ENCODE results near the gene FLNA. TPM values are rescaled to one million over a fixed set of nuclear protein-coding genes. Genes with fewer than 3 reads are reported as not detected.
"Not testable (repeated sequence)": the region's sequence is repeated elsewhere in the genome, so short reads cannot be mapped to it uniquely, and the experiment has no call there.

The FLNA gene
- total and polyA plus RNA-seq, 4 donors, result 187 to 384 (median 237) TPM

DNA sequence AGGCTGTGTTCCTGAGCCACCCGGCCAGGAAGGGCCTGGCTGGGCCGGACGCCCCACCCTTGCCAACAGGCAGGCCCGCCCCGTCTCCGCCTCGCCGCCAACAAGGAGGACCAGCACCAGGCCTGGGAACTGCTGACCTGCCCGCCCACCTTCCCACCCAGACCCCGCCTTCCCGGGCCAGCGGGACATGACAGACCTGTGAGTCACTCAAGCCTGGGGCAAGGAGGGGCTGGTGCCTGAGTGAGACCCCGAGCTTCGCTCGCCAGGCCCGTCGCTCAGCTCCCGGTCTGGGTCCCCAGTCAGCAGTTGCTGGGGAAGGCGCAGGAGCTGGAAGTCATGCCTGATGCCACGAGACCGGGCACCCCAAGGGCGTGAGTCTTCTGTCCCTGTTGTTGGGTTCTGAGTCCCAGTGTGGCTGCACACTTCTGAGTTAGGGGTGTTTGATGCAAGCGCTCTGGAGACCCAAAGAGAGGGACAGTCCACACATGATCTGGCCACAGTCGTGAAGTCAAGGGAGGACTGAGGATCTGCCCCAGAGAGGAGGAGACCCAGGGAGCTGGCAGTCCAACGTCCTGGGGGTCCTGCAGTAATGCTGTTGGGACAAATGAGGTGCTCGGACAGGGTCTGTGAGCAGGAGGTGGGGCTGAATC is 34.9 kb upstream of the FLNA start, which contains the start of gene DNASE1L1:
Gene DNASE1L1, minus strand, starts transcription at position 33 of the 650 bp plus-strand sequence. CDS start 3,686 bp downstream, outside the sequence.
- H3K4me1 ChIP-seq (ENCODE audit: control insufficient read depth, insufficient read depth, low read length), result peaks cover 9% of the 10 kb centered on the region
- no peaks in the 10 kb centered on the region for H3K27me3 ChIP-seq (ENCODE audit: control insufficient read depth, insufficient read depth, low read length)
- H3K9me3 ChIP-seq (ENCODE audit: control insufficient read depth, insufficient read depth, low read length), result no peaks in the 10 kb centered on the region
- 52% methylated on average over 26 of the region's 26 CpGs for WGBS (ENCODE audit: insufficient coverage)
- H3K27ac ChIP-seq (ENCODE audit: low read depth, low read length), result peak within 1 kb of the TSS; percentile 52
- H3K36me3 ChIP-seq (ENCODE audit: control insufficient read depth, insufficient read depth, low read length), result peaks cover 13% of the 10 kb centered on the region
- DNase-seq (ENCODE audit: low read depth in 4 of 6, low spot score in 6 of 6), result peak in 1 of 6 donors; percentile 26
- H3K4me3 ChIP-seq (ENCODE audit: low read depth, low read length), result peak within 1 kb of the TSS; percentile 12

GRCh38 chrX:154408659-154409221 is 34.3 kb upstream of the FLNA start:
- peaks cover 8% of the 10 kb centered on the region for H3K36me3 ChIP-seq (ENCODE audit: control insufficient read depth, insufficient read depth, low read length)
- 73% methylated on average over 6 of the region's 10 CpGs for WGBS (ENCODE audit: insufficient coverage)
- no peak overlapping the region for H3K27ac ChIP-seq (ENCODE audit: low read depth, low read length)
- no peak for DNase-seq (ENCODE audit: low read depth in 4 of 6, low spot score in 6 of 6)
- peak overlapping the region; percentile 5 for H3K4me3 ChIP-seq (ENCODE audit: low read depth, low read length)
- no peaks in the 10 kb centered on the region for H3K9me3 ChIP-seq (ENCODE audit: control insufficient read depth, insufficient read depth, low read length)
- H3K4me1 ChIP-seq (ENCODE audit: control insufficient read depth, insufficient read depth, low read length), result peaks cover 9% of the 10 kb centered on the region
- H3K27me3 ChIP-seq (ENCODE audit: control insufficient read depth, insufficient read depth, low read length), result no peaks in the 10 kb centered on the region

GRCh38 chrX:154404625-154405192 is 30.3 kb upstream of the FLNA start:
- H3K9me3 ChIP-seq (ENCODE audit: control insufficient read depth, insufficient read depth, low read length), result no peaks in the 10 kb centered on the region
- H3K4me3 ChIP-seq (ENCODE audit: low read depth, low read length), result no peak overlapping the region
- DNase-seq (ENCODE audit: low read depth in 4 of 6, low spot score in 6 of 6), result no peak
- WGBS (ENCODE audit: insufficient coverage), result 85% methylated on average over 16 of the region's 16 CpGs
- H3K36me3 ChIP-seq (ENCODE audit: control insufficient read depth, insufficient read depth, low read length), result peaks cover 25% of the 10 kb centered on the region
- H3K27ac ChIP-seq (ENCODE audit: low read depth, low read length), result no peak overlapping the region
- no peaks in the 10 kb centered on the region for H3K27me3 ChIP-seq (ENCODE audit: control insufficient read depth, insufficient read depth, low read length)
- H3K4me1 ChIP-seq (ENCODE audit: control insufficient read depth, insufficient read depth, low read length), result peaks cover 6% of the 10 kb centered on the region

- no peak overlapping the region for H3K4me3 ChIP-seq (ENCODE audit: low read depth, low read length)
- peaks cover 26% of the 10 kb centered on the region for H3K36me3 ChIP-seq (ENCODE audit: control insufficient read depth, insufficient read depth, low read length)
- no peaks in the 10 kb centered on the region for H3K27me3 ChIP-seq (ENCODE audit: control insufficient read depth, insufficient read depth, low read length)
- peaks cover 14% of the 10 kb centered on the region for H3K4me1 ChIP-seq (ENCODE audit: control insufficient read depth, insufficient read depth, low read length)
- no peaks in the 10 kb centered on the region for H3K9me3 ChIP-seq (ENCODE audit: control insufficient read depth, insufficient read depth, low read length)
- no CpG with 5 or more reads among the region's 4 CpGs for WGBS (ENCODE audit: insufficient coverage)
- no peak for DNase-seq (ENCODE audit: low read depth in 4 of 6, low spot score in 6 of 6)
- H3K27ac ChIP-seq (ENCODE audit: low read depth, low read length), result no peak overlapping the region
These were observed 29.4 kb upstream of the FLNA start for GRCh38 chrX:154403858-154404257.

DNA sequence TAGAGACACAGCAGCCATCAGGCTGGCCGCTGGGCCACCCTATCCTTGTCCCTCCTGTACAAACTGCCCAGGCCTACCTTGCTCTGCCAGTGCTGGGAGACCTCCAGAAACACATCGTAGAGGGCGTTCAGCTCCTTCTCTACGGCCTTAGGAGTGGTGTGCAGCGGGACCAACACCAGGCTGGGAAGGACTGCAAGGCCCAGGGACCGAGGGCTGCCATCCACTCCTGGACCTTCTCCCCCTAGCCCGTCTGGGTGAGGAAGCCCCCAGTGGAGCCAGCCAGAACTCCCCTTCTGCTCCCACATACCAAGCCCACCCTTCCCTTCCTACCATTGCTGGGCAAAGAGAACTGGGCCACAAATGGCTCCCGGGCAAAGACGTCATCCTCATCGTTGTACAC is 28.8 kb upstream of the FLNA start:
- Histone ChIP-seq H3K36me3 (ENCODE audit: control insufficient read depth, insufficient read depth, low read length) (peaks cover 26% of the 10 kb centered on the region), H3K27me3 (ENCODE audit: control insufficient read depth, insufficient read depth, low read length) (no peaks in the 10 kb centered on the region), H3K9me3 (ENCODE audit: control insufficient read depth, insufficient read depth, low read length) (no peaks in the 10 kb centered on the region), H3K27ac (ENCODE audit: low read depth, low read length) (no peak overlapping the region), H3K4me1 (ENCODE audit: control insufficient read depth, insufficient read depth, low read length) (peaks cover 14% of the 10 kb centered on the region), H3K4me3 (ENCODE audit: low read depth, low read length) (no peak overlapping the region)
- DNase-seq (ENCODE audit: low read depth in 4 of 6, low spot score in 6 of 6), result no peak
- 84% methylated on average over 9 of the region's 10 CpGs for WGBS (ENCODE audit: insufficient coverage)

- H3K4me1 ChIP-seq (ENCODE audit: control insufficient read depth, insufficient read depth, low read length), result peaks cover 15% of the 10 kb centered on the region
- no peaks in the 10 kb centered on the region for H3K9me3 ChIP-seq (ENCODE audit: control insufficient read depth, insufficient read depth, low read length)
- H3K36me3 ChIP-seq (ENCODE audit: control insufficient read depth, insufficient read depth, low read length), result peaks cover 26% of the 10 kb centered on the region
- DNase-seq (ENCODE audit: low read depth in 4 of 6, low spot score in 6 of 6), result no peak
- no peak overlapping the region for H3K4me3 ChIP-seq (ENCODE audit: low read depth, low read length)
- H3K27ac ChIP-seq (ENCODE audit: low read depth, low read length), result no peak overlapping the region
- no peaks in the 10 kb centered on the region for H3K27me3 ChIP-seq (ENCODE audit: control insufficient read depth, insufficient read depth, low read length)
- WGBS (ENCODE audit: insufficient coverage), result 81% methylated on average over 14 of the region's 19 CpGs
These were observed 28.2 kb upstream of the FLNA start for GRCh38 chrX:154402622-154403127.

DNA sequence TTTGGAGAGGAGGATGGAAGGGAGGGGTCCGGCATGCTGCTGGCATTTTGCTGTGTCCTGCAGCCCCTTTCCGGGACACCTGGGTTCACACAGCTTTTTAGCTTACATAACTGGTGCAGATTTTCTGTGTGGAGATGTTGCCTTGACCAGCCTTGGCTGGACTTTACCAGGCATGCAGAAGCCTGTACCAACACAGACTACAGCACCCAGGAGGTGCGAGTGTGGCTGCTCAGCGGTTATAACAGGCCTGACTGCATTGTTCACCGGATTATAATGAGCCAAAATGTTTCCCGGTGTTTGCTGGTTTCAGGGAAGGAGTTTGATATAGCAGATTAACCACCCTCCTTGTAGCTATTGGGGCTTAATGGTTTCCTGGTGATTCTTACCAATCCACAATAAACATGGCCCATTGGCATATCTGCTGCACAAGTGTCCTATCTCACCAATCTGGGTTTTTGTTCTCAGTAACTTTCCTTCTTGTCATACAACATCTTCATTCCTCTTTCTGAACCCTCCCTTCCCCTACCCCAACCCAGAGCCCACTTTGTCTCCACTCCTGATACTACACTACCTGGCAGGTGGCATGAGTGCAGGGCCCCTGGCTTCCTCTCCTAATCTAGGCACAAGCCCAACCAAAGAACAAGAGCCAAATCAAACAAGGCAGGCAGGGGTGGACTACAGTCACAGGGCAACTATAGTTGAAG is 27.6 kb upstream of the FLNA start:
- DNase-seq (ENCODE audit: low read depth in 4 of 6, low spot score in 6 of 6), result no peak
- 50% methylated on average over 1 of the region's 6 CpGs for WGBS (ENCODE audit: insufficient coverage)
- Histone ChIP-seq H3K27ac (ENCODE audit: low read depth, low read length) (no peak overlapping the region), H3K4me1 (ENCODE audit: control insufficient read depth, insufficient read depth, low read length) (peaks cover 21% of the 10 kb centered on the region), H3K4me3 (ENCODE audit: low read depth, low read length) (no peak overlapping the region), H3K27me3 (ENCODE audit: control insufficient read depth, insufficient read depth, low read length) (no peaks in the 10 kb centered on the region), H3K9me3 (ENCODE audit: control insufficient read depth, insufficient read depth, low read length) (no peaks in the 10 kb centered on the region), H3K36me3 (ENCODE audit: control insufficient read depth, insufficient read depth, low read length) (peaks cover 26% of the 10 kb centered on the region)

DNA sequence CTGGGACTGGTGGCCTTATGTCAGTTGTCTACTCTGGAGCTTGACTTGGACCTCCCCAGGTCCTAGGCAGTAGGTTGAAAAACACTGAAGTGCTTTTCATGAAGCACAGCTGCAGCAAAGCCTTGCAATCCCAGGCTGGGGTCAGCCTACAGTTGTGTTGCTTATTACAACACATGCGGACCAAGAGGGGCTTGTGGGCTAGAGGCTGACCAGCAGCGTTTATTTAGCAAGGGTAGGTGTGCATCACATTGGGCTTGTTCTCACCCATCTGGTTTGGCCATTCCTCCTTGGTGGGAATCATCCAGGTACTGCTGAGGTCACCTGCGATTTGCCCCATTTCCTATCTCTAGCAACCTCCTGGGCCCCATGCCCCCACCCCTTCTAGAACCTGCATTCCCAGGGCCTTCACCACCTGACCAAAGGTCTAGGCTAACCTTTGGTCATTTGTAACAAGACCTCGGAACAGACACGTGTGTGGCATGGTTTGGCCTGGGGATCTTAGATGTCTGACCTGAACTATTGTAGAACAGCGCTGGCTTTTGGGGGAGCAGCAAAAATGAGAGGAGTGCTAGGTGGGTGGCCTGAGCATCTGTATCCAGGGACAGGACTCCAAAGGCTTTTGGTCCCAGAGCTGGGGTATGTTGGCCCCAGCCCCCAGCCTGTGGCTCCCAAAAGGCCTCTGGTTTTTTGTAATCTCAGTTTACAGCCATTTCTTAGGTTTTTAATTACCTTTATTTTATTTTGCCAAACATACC is 26.8 kb upstream of the FLNA start:
- DNase-seq (ENCODE audit: low read depth in 4 of 6, low spot score in 6 of 6), result no peak
- no peaks in the 10 kb centered on the region for H3K27me3 ChIP-seq (ENCODE audit: control insufficient read depth, insufficient read depth, low read length)
- peaks cover 24% of the 10 kb centered on the region for H3K4me1 ChIP-seq (ENCODE audit: control insufficient read depth, insufficient read depth, low read length)

GRCh38 chrX:154400369-154400817 is 26.0 kb upstream of the FLNA start:
- not testable (repeated sequence) for H3K27ac ChIP-seq (ENCODE audit: low read depth, low read length); H3K4me3 ChIP-seq (ENCODE audit: low read depth, low read length); DNase-seq (ENCODE audit: low read depth in 4 of 6, low spot score in 6 of 6); H3K9me3 ChIP-seq (ENCODE audit: control insufficient read depth, insufficient read depth, low read length); H3K27me3 ChIP-seq (ENCODE audit: control insufficient read depth, insufficient read depth, low read length)
- 81% methylated on average over 3 of the region's 6 CpGs for WGBS (ENCODE audit: insufficient coverage)
- peaks cover 26% of the 10 kb centered on the region for H3K36me3 ChIP-seq (ENCODE audit: control insufficient read depth, insufficient read depth, low read length)
- H3K4me1 ChIP-seq (ENCODE audit: control insufficient read depth, insufficient read depth, low read length), result peaks cover 24% of the 10 kb centered on the region

More for the DNA sequence above, 26.8 kb upstream of the FLNA start:
- Histone ChIP-seq H3K27ac (ENCODE audit: low read depth, low read length) (no peak overlapping the region), H3K4me3 (ENCODE audit: low read depth, low read length) (no peak overlapping the region), H3K36me3 (ENCODE audit: control insufficient read depth, insufficient read depth, low read length) (peaks cover 26% of the 10 kb centered on the region), H3K9me3 (ENCODE audit: control insufficient read depth, insufficient read depth, low read length) (no peaks in the 10 kb centered on the region)
- 75% methylated on average over 6 of the region's 6 CpGs for WGBS (ENCODE audit: insufficient coverage)

Measured in spinal cord (tissue), 10 donors.